ENCODE measurements around the gene TTC9C.

Gene TTC9C

DNA sequence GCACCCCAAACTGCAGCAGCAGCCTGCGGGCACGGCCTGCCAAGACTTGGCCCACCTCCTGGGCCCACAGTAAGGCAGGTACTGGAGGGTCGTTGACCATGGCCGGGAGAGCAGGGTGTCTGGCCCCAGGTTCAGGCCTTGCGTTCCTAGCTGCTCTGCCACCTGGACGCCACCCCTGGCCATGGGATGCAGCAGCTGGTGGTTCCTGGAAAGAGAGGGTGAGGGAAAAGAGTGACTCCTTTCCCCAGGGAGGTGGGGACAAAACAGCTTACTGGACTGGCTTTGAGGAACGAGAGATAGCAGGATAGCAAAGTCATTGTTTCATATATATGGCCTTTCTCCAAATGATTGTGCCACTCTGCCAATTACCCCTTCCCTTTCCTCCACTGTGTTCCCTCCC, 22.9 kb upstream of the TTC9C start:
- Mint-ChIP-seq H3K4me3 (peak overlapping the region; percentile 89), H3K9me3 (no peaks in the 10 kb centered on the region), H3K27me3 (ENCODE audit: low read depth, poor library complexity) (no peaks in the 10 kb centered on the region), H3K4me1 (peaks cover 48% of the 10 kb centered on the region), H3K27ac (peak overlapping the region; percentile 91), H3K36me3 (ENCODE audit: low read depth) (peaks cover 25% of the 10 kb centered on the region)
- TF ChIP-seq, protein P1, sequence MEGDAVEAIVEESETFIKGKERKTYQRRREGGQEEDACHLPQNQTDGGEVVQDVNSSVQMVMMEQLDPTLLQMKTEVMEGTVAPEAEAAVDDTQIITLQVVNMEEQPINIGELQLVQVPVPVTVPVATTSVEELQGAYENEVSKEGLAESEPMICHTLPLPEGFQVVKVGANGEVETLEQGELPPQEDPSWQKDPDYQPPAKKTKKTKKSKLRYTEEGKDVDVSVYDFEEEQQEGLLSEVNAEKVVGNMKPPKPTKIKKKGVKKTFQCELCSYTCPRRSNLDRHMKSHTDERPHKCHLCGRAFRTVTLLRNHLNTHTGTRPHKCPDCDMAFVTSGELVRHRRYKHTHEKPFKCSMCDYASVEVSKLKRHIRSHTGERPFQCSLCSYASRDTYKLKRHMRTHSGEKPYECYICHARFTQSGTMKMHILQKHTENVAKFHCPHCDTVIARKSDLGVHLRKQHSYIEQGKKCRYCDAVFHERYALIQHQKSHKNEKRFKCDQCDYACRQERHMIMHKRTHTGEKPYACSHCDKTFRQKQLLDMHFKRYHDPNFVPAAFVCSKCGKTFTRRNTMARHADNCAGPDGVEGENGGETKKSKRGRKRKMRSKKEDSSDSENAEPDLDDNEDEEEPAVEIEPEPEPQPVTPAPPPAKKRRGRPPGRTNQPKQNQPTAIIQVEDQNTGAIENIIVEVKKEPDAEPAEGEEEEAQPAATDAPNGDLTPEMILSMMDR (IDR thresholded peaks at IDR 0.05), result no peak
- no peak for DNase-seq

GRCh38 chr11:62705880-62706849, 22.1 kb upstream of the TTC9C start:
- Mint-ChIP-seq H3K9me3 (no peaks in the 10 kb centered on the region), H3K27ac (peak overlapping the region; percentile 98), H3K4me1 (peaks cover 48% of the 10 kb centered on the region), H3K27me3 (ENCODE audit: low read depth, poor library complexity) (no peaks in the 10 kb centered on the region), H3K36me3 (ENCODE audit: low read depth) (peaks cover 28% of the 10 kb centered on the region), H3K4me3 (peak overlapping the region; percentile 89)
- DNase-seq, result peak; percentile 98
- TF ChIP-seq, protein P1 (IDR thresholded peaks at IDR 0.05), result no peak

DNA sequence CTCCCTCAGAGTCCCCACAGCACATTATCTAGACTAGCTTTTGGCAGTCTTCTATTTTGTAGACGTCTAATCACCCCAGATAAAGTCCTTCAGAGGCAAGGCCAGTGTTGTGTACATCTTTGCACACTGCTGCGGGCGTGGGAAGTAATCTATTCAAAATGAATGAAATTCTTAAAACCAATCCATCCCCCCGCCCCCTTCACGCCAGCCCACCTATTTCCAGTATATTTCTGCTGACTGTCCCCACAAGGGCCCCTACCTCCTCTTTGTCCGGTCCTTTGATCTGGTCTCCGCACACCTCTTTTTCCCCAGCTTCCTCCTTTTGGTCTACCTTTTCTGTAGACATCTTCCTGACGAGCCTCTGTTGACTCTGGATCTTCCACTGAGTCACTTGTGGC, 21.4 kb upstream of the TTC9C start:
- DNase-seq, result no peak
- no peaks in the 10 kb centered on the region for H3K9me3 Mint-ChIP-seq
- H3K4me1 Mint-ChIP-seq, result peaks cover 48% of the 10 kb centered on the region
- TF ChIP-seq, protein P1 (IDR thresholded peaks at IDR 0.05), result no peak
- peak overlapping the region; percentile 98 for H3K27ac Mint-ChIP-seq
- peak overlapping the region; percentile 89 for H3K4me3 Mint-ChIP-seq
- H3K27me3 Mint-ChIP-seq (ENCODE audit: low read depth, poor library complexity), result no peaks in the 10 kb centered on the region
- peaks cover 26% of the 10 kb centered on the region for H3K36me3 Mint-ChIP-seq (ENCODE audit: low read depth)

GRCh38 chr11:62707277-62707861, 20.9 kb upstream of the TTC9C start, which contains the start of the genes BSCL2 and GNG3:
BSCL2 (minus strand) TSS chr11:62707424; CDS start chr11:62707195, 229 bp downstream.
GNG3 (plus strand) TSS chr11:62707676; CDS start chr11:62708296, 620 bp downstream.
- Mint-ChIP-seq H3K4me1 (peaks cover 52% of the 10 kb centered on the region), H3K27ac (peak within 1 kb of the TSS; percentile 98), H3K36me3 (ENCODE audit: low read depth) (peaks cover 26% of the 10 kb centered on the region), H3K9me3 (no peaks in the 10 kb centered on the region), H3K4me3 (peak within 1 kb of the TSS; percentile 89), H3K27me3 (ENCODE audit: low read depth, poor library complexity) (no peaks in the 10 kb centered on the region)
- TF ChIP-seq, protein P1 (IDR thresholded peaks at IDR 0.05), result no peak
- DNase-seq, result peak; percentile 91

- no peak for DNase-seq
- H3K4me1 Mint-ChIP-seq, result peaks cover 62% of the 10 kb centered on the region
- no peak overlapping the region for H3K27ac Mint-ChIP-seq
- no peaks in the 10 kb centered on the region for H3K27me3 Mint-ChIP-seq (ENCODE audit: low read depth, poor library complexity)
- H3K9me3 Mint-ChIP-seq, result no peaks in the 10 kb centered on the region
- H3K36me3 Mint-ChIP-seq (ENCODE audit: low read depth), result peaks cover 32% of the 10 kb centered on the region
- TF ChIP-seq, protein P1 (IDR thresholded peaks at IDR 0.05), result no peak
- H3K4me3 Mint-ChIP-seq, result peak overlapping the region; percentile 89
Measured at GRCh38 chr11:62708392-62708791, 19.9 kb upstream of the TTC9C start.
